GM13976 (cell line): ENCODE measurements around the gene KRT86.

Experiments used
- DNase-seq: peaks from one replicate; pipeline ENCODE4 v3.0.0; 2012; ENCODE audit warnings: low spot score
- in situ Hi-C: fragments of 300-500 bp; cut with MboI; formaldehyde crosslinking; loops from one replicate; pipeline ENCODE4 v1.12.0; 2022; ENCODE audit warnings: low sequenced_read_pairs, mixed read lengths, inconsistent platforms; ENCODE audit not compliant: unreplicated experiment
- TF ChIP-seq, protein P1 (sequence below): IDR thresholded peaks from 2 replicates; pipeline ENCODE4 v1.5.1; 2012; ENCODE audit warnings: borderline replicate concordance, mild to moderate bottlenecking; ENCODE audit not compliant: insufficient read depth; ENCODE audit errors: extremely low read depth, missing control alignments, control extremely low read depth

Gene KRT86

GRCh38 chr12:52233462-52234207 is 40.8 kb upstream of the KRT86 start:
- peak; percentile 28 for DNase-seq
- TF ChIP-seq, protein P1, sequence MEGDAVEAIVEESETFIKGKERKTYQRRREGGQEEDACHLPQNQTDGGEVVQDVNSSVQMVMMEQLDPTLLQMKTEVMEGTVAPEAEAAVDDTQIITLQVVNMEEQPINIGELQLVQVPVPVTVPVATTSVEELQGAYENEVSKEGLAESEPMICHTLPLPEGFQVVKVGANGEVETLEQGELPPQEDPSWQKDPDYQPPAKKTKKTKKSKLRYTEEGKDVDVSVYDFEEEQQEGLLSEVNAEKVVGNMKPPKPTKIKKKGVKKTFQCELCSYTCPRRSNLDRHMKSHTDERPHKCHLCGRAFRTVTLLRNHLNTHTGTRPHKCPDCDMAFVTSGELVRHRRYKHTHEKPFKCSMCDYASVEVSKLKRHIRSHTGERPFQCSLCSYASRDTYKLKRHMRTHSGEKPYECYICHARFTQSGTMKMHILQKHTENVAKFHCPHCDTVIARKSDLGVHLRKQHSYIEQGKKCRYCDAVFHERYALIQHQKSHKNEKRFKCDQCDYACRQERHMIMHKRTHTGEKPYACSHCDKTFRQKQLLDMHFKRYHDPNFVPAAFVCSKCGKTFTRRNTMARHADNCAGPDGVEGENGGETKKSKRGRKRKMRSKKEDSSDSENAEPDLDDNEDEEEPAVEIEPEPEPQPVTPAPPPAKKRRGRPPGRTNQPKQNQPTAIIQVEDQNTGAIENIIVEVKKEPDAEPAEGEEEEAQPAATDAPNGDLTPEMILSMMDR = no peak
- in situ Hi-C loops = no loop called here

- DNase-seq = peak; percentile 30
- in situ Hi-C loops = no loop called here
- TF ChIP-seq, protein P1 = no peak
These were observed 40.1 kb upstream of the KRT86 start for GRCh38 chr12:52234223-52234810.

GRCh38 chr12:52235001-52235764 is 39.3 kb upstream of the KRT86 start:
- in situ Hi-C loops = no loop called here
- DNase-seq = peak; percentile 30
- TF ChIP-seq, protein P1 = no peak

- DNase-seq = peak; percentile 10
- TF ChIP-seq, protein P1 = no peak
- in situ Hi-C loops = no loop called here
These were observed 38.6 kb upstream of the KRT86 start for GRCh38 chr12:52235822-52236361.

- TF ChIP-seq, protein P1 = no peak
- no peak for DNase-seq
- in situ Hi-C loops = no loop called here
These were observed 37.9 kb upstream of the KRT86 start for GRCh38 chr12:52236386-52237050.
